WTC11 (cell line): ENCODE data around the gene DRP2. TPM values are rescaled to one million over a fixed set of nuclear protein-coding genes. Genes with fewer than 3 reads are reported as not detected.

Source experiments
- ATAC-seq: fragments of 200-7000 bp; cut with Tn5 transposase; 2 replicates; pipeline ENCODE4 v1.10.0; 2021; ENCODE audit warnings: mild to moderate bottlenecking, moderate library complexity
- CTCF ChIA-PET: fragments of 300-600 bp; sonication (Branson Sonifier 250); formaldehyde crosslinking; loops from one replicate; lab custom pipeline; 2021; ENCODE audit warnings: antibody characterized with exemption; lab: Charles Lee
- POLR2A ChIA-PET: fragments of 350-600 bp; sonication (Branson Sonifier 250); formaldehyde crosslinking; loops from one replicate; lab custom pipeline; 2021; ENCODE audit warnings: antibody characterized with exemption; lab: Charles Lee
- DNase-seq: peaks from one replicate; pipeline ENCODE4 v3.0.0; 2021; ENCODE audit warnings: low spot score
- H3K27ac Mint-ChIP-seq: 2 replicates; pipeline ENCODE4 v1.8.0; 2021; ENCODE audit warnings: mixed read lengths
- H3K27me3 Mint-ChIP-seq: 2 replicates; pipeline ENCODE4 v1.8.0; 2021; ENCODE audit warnings: low read depth, mild to moderate bottlenecking, moderate library complexity, mixed read lengths
- H3K36me3 Mint-ChIP-seq: 2 replicates; pipeline ENCODE4 v1.8.0; 2021; ENCODE audit warnings: mixed read lengths
- H3K4me1 Mint-ChIP-seq: 2 replicates; pipeline ENCODE4 v1.8.0; 2022; ENCODE audit warnings: mixed read lengths
- H3K4me3 Mint-ChIP-seq: 2 replicates; pipeline ENCODE4 v1.8.0; 2021; ENCODE audit warnings: mild to moderate bottlenecking, moderate library complexity, mixed read lengths
- H3K9me3 Mint-ChIP-seq: 2 replicates; pipeline ENCODE4 v1.8.0; 2021; ENCODE audit warnings: mixed read lengths
- ATF1 ChIP-seq: sonication (generic); formaldehyde crosslinking; IDR thresholded peaks from 2 replicates; pipeline ENCODE4 v1.8.1; 2023; ENCODE audit warnings: mild to moderate bottlenecking, moderate library complexity, missing genetic modification reagents
- CREM ChIP-seq: sonication (generic); formaldehyde crosslinking; IDR thresholded peaks from 2 replicates; pipeline ENCODE4 v1.8.1; 2022; ENCODE audit warnings: mild to moderate bottlenecking, missing genetic modification reagents, moderate library complexity
- FOXP1 ChIP-seq: sonication (generic); formaldehyde crosslinking; IDR thresholded peaks from 2 replicates; pipeline ENCODE4 v1.8.0; 2022; ENCODE audit warnings: missing genetic modification reagents, mild to moderate bottlenecking, moderate library complexity, borderline replicate concordance
- JAZF1 ChIP-seq: fragments of 250-450 bp; sonication (Bioruptor Pico); IDR thresholded peaks from 2 replicates; pipeline ENCODE4 v1.9.0; 2021; ENCODE audit warnings: moderate library complexity, mild to moderate bottlenecking, inconsistent platforms
- NR1H2 ChIP-seq: sonication (generic); formaldehyde crosslinking; IDR thresholded peaks from 2 replicates; pipeline ENCODE4 v1.9.0; 2021; ENCODE audit warnings: mild to moderate bottlenecking, moderate library complexity, missing genetic modification reagents
- ZBTB21 ChIP-seq: sonication (generic); formaldehyde crosslinking; IDR thresholded peaks from 2 replicates; pipeline ENCODE4 v1.8.1; 2023; ENCODE audit warnings: mild to moderate bottlenecking, missing genetic modification reagents, borderline replicate concordance
- ZNF138 ChIP-seq: sonication (generic); formaldehyde crosslinking; conservative IDR thresholded peaks from 2 replicates; pipeline ENCODE4 v1.8.1; 2022; ENCODE audit warnings: mild to moderate bottlenecking, moderate library complexity, missing genetic modification reagents
- ZNF317 ChIP-seq: sonication (generic); formaldehyde crosslinking; IDR thresholded peaks from 2 replicates; pipeline ENCODE4 v1.8.1; 2023; ENCODE audit warnings: low read depth, mild to moderate bottlenecking, moderate library complexity, missing genetic modification reagents, borderline replicate concordance
- ZNF396 ChIP-seq: fragments of 250-450 bp; sonication (Bioruptor Pico); IDR thresholded peaks from 2 replicates; pipeline ENCODE4 v1.8.0; 2021; ENCODE audit warnings: mild to moderate bottlenecking, moderate library complexity, borderline replicate concordance
- total RNA-seq: library from RNA; stranded (reverse); gene quantifications from 3 replicates; pipeline ENCODE4 v1.2.3, GENCODE V29; 2021
- TF ChIP-seq, protein P1 (sequence below): fragments of 250-450 bp; sonication (Bioruptor Pico); IDR thresholded peaks from 2 replicates; pipeline ENCODE4 v1.9.0; 2021; ENCODE audit warnings: mild to moderate bottlenecking, borderline replicate concordance
- TF ChIP-seq, protein P2 (sequence below): sonication (generic); formaldehyde crosslinking; IDR thresholded peaks from 2 replicates; pipeline ENCODE4 v1.8.0; 2022; ENCODE audit warnings: mild to moderate bottlenecking, missing genetic modification reagents
- TF ChIP-seq, protein P3 (sequence below): fragments of 250-450 bp; sonication (Bioruptor Pico); IDR thresholded peaks from 2 replicates; pipeline ENCODE4 v2.1.2; 2022; ENCODE audit warnings: mild to moderate bottlenecking, moderate library complexity
- TF ChIP-seq, protein P4 (sequence below): fragments of 250-450 bp; sonication (Bioruptor Pico); IDR thresholded peaks from 2 replicates; pipeline ENCODE4 v1.9.0; 2021; ENCODE audit warnings: moderate library complexity, mild to moderate bottlenecking, inconsistent platforms, borderline replicate concordance
- TF ChIP-seq, protein P5 (sequence below): fragments of 250-450 bp; sonication (Bioruptor Pico); IDR thresholded peaks from 2 replicates; pipeline ENCODE4 v1.9.0; 2021; ENCODE audit warnings: mild to moderate bottlenecking

The DRP2 gene
- total RNA-seq, 1 experiment from 2014 or later = 0.52 TPM

DNA sequence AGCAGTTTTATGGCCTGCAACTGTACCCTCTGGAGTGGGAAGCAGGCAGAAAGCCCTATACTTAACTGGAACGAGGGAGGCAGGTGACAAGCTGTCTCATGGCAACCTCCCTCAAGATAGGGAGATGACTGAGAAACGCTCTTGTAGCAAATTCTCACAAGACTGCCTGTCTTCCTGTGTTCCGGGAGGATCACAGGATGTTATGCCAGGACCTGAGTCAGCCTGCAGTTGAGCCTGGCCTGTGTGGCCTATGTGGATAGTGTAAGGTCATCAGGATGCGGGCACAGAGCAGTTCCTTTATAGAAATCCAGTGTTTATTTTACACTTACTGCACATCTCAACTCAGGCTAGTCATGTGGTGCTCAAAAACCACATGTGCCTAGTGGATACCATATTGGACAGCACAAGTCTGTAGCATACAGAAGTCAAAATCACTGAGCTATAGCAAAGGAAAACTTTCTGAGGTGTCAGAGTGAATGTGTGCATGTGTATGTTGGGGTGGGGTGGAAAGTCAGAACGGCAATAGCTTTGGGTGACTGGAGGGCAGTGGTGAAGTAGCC, 46.4 kb downstream of the DRP2 start (continued):
- TF ChIP-seq, protein P1, sequence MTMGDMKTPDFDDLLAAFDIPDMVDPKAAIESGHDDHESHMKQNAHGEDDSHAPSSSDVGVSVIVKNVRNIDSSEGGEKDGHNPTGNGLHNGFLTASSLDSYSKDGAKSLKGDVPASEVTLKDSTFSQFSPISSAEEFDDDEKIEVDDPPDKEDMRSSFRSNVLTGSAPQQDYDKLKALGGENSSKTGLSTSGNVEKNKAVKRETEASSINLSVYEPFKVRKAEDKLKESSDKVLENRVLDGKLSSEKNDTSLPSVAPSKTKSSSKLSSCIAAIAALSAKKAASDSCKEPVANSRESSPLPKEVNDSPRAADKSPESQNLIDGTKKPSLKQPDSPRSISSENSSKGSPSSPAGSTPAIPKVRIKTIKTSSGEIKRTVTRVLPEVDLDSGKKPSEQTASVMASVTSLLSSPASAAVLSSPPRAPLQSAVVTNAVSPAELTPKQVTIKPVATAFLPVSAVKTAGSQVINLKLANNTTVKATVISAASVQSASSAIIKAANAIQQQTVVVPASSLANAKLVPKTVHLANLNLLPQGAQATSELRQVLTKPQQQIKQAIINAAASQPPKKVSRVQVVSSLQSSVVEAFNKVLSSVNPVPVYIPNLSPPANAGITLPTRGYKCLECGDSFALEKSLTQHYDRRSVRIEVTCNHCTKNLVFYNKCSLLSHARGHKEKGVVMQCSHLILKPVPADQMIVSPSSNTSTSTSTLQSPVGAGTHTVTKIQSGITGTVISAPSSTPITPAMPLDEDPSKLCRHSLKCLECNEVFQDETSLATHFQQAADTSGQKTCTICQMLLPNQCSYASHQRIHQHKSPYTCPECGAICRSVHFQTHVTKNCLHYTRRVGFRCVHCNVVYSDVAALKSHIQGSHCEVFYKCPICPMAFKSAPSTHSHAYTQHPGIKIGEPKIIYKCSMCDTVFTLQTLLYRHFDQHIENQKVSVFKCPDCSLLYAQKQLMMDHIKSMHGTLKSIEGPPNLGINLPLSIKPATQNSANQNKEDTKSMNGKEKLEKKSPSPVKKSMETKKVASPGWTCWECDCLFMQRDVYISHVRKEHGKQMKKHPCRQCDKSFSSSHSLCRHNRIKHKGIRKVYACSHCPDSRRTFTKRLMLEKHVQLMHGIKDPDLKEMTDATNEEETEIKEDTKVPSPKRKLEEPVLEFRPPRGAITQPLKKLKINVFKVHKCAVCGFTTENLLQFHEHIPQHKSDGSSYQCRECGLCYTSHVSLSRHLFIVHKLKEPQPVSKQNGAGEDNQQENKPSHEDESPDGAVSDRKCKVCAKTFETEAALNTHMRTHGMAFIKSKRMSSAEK (CRISPR knock-in tag) = no peak
- TF ChIP-seq ZNF317 (CRISPR knock-in tag) = no peak
- TF ChIP-seq CREM (CRISPR knock-in tag) = no peak
- no peak for TF ChIP-seq ATF1 (CRISPR knock-in tag)
- TF ChIP-seq, protein P2, sequence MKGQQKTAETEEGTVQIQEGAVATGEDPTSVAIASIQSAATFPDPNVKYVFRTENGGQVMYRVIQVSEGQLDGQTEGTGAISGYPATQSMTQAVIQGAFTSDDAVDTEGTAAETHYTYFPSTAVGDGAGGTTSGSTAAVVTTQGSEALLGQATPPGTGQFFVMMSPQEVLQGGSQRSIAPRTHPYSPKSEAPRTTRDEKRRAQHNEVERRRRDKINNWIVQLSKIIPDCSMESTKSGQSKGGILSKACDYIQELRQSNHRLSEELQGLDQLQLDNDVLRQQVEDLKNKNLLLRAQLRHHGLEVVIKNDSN (CRISPR knock-in tag) = no peak

DNA sequence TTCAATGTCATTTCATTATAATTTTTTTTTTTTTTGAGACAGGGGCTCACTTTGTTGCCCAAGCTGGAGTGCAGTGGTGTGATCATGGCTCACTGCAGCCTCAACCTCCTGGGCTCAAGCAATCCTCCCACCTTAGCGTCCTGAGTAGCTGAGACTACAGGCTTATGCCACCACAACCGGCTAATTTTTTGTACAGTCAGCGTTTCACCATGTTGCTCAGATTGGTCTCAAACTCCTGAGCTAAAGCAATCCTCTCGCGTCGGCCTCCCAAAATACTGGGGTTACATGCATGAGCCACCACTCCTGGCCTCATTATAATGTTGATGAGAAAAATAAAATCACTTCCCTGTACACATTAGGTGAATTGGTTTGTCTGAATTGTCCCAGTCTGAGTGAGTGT, 54.6 kb downstream of the DRP2 start:
- Mint-ChIP-seq H3K36me3 (no peaks in the 10 kb centered on the region), H3K9me3 (no peaks in the 10 kb centered on the region), H3K27me3 (no peaks in the 10 kb centered on the region), H3K4me3 (no peak overlapping the region), H3K4me1 (no peaks in the 10 kb centered on the region), H3K27ac (no peak overlapping the region)
- DNase-seq (no peak), ATAC-seq (no peak)
- CTCF ChIA-PET = no interaction called here
- TF ChIP-seq ZBTB21 (CRISPR knock-in tag) = no peak
- TF ChIP-seq, protein P3, sequence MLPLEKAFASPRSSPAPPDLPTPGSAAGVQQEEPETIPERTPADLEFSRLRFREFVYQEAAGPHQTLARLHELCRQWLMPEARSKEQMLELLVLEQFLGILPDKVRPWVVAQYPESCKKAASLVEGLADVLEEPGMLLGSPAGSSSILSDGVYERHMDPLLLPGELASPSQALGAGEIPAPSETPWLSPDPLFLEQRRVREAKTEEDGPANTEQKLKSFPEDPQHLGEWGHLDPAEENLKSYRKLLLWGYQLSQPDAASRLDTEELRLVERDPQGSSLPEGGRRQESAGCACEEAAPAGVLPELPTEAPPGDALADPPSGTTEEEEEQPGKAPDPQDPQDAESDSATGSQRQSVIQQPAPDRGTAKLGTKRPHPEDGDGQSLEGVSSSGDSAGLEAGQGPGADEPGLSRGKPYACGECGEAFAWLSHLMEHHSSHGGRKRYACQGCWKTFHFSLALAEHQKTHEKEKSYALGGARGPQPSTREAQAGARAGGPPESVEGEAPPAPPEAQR (CRISPR knock-in tag) = no peak
- POLR2A ChIA-PET = no interaction called here

DNA sequence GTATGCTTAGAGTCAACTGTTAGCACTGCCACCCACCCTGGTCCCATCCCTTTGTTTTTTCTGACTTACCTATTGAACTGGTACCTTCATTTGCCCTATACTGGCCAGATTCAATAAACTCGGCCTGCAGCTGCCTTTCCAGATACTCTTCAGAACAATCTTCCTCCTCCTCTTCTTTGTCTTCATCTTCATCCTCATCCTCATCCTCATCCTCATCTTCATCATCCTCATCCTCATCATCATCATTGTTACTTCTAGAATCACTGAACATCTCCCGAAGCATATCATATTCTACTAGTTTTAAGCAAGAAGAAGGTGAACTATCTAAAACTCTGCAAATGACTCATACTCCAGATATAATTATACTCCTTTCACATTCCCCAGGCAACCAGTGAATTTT, 56.7 kb downstream of the DRP2 start:
- TF ChIP-seq, protein P4, sequence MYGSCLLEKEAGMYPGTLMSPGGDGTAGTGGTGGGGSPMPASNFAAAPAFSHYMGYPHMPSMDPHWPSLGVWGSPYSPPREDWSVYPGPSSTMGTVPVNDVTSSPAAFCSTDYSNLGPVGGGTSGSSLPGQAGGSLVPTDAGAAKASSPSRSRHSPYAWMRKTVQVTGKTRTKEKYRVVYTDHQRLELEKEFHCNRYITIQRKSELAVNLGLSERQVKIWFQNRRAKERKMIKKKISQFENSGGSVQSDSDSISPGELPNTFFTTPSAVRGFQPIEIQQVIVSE (CRISPR knock-in tag) = no peak
- no peak for TF ChIP-seq FOXP1 (CRISPR knock-in tag)
- TF ChIP-seq ZNF138 (CRISPR knock-in tag) = no peak
- TF ChIP-seq, protein P5, sequence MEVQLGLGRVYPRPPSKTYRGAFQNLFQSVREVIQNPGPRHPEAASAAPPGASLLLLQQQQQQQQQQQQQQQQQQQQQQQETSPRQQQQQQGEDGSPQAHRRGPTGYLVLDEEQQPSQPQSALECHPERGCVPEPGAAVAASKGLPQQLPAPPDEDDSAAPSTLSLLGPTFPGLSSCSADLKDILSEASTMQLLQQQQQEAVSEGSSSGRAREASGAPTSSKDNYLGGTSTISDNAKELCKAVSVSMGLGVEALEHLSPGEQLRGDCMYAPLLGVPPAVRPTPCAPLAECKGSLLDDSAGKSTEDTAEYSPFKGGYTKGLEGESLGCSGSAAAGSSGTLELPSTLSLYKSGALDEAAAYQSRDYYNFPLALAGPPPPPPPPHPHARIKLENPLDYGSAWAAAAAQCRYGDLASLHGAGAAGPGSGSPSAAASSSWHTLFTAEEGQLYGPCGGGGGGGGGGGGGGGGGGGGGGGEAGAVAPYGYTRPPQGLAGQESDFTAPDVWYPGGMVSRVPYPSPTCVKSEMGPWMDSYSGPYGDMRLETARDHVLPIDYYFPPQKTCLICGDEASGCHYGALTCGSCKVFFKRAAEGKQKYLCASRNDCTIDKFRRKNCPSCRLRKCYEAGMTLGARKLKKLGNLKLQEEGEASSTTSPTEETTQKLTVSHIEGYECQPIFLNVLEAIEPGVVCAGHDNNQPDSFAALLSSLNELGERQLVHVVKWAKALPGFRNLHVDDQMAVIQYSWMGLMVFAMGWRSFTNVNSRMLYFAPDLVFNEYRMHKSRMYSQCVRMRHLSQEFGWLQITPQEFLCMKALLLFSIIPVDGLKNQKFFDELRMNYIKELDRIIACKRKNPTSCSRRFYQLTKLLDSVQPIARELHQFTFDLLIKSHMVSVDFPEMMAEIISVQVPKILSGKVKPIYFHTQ (CRISPR knock-in tag) = no peak
- TF ChIP-seq CREM (CRISPR knock-in tag) = no peak
- no peak for TF ChIP-seq JAZF1 (CRISPR knock-in tag)
- no peak for TF ChIP-seq NR1H2 (CRISPR knock-in tag)
- TF ChIP-seq ZNF396 = no peak
- TF ChIP-seq, protein P3 (CRISPR knock-in tag) = no peak
- DNase-seq (no peak), ATAC-seq (no peak)
- POLR2A ChIA-PET = no interaction called here
- no peaks in the 10 kb centered on the region for H3K27me3 Mint-ChIP-seq
- CTCF ChIA-PET = no interaction called here
- no peaks in the 10 kb centered on the region for H3K4me1 Mint-ChIP-seq
- no peaks in the 10 kb centered on the region for H3K36me3 Mint-ChIP-seq
- H3K27ac Mint-ChIP-seq = no peak overlapping the region
- no peaks in the 10 kb centered on the region for H3K9me3 Mint-ChIP-seq
- no peak overlapping the region for H3K4me3 Mint-ChIP-seq
